Endometrial microvascular endothelial cells (primary cell): ENCODE results near the gene ADRA2B. TPM values are rescaled to one million over a fixed set of nuclear protein-coding genes. Genes with fewer than 3 reads are reported as not detected.
"Not testable (repeated sequence)": the region's sequence is repeated elsewhere in the genome, so short reads cannot be mapped to it uniquely, and the experiment has no call there.

Experiments
- in situ Hi-C: cut with HindIII; loops from 2 replicates; pipeline ENCODE4 v1.10.0; 2017; ENCODE audit warnings: low sequenced_read_pairs, low pct_unique_long_range_greater_than_20kb; ENCODE audit errors: inconsistent ontology term
- total RNA-seq: library from RNA; depleted of rRNA; stranded (reverse); fragments of >200 nt; gene quantifications from one replicate; pipeline ENCODE4 v1.2.3, GENCODE V29; 2015; ENCODE audit errors: inconsistent ontology term

Gene ADRA2B
- total RNA-seq: not detected

GRCh38 chr2:96116424-96116878 is at the start of gene ADRA2B:
Gene ADRA2B (minus strand): TSS chr2:96116571. CDS start chr2:96116149, 422 bp downstream.
- in situ Hi-C loops: no loop called here

- in situ Hi-C loops: no loop called here
These were observed 48.3 kb upstream of the ADRA2B start for GRCh38 chr2:96164459-96165184.

- in situ Hi-C loops: no loop called here
These were observed 47.5 kb upstream of the ADRA2B start for GRCh38 chr2:96163768-96164429.

GRCh38 chr2:96163415-96163767 is 47.0 kb upstream of the ADRA2B start:
- in situ Hi-C loops: no loop called here

- in situ Hi-C loops: no loop called here
These were observed 45.5 kb upstream of the ADRA2B start for GRCh38 chr2:96161898-96162297.

GRCh38 chr2:96160366-96160765 is 44.0 kb upstream of the ADRA2B start:
- in situ Hi-C loops: not testable (repeated sequence)

- in situ Hi-C loops: no loop called here
These were observed 42.9 kb upstream of the ADRA2B start for GRCh38 chr2:96159084-96159830.

- in situ Hi-C loops: no loop called here
These were observed 42.2 kb upstream of the ADRA2B start for GRCh38 chr2:96158554-96158940.

- in situ Hi-C loops: no loop called here
These were observed 41.5 kb upstream of the ADRA2B start for GRCh38 chr2:96157649-96158553.

- in situ Hi-C loops: no loop called here
These were observed 40.7 kb upstream of the ADRA2B start for GRCh38 chr2:96156926-96157648.

GRCh38 chr2:96156011-96156820 is 39.8 kb upstream of the ADRA2B start:
- in situ Hi-C loops: no loop called here

- in situ Hi-C loops: no loop called here
These were observed 38.4 kb upstream of the ADRA2B start for GRCh38 chr2:96154506-96155380.

GRCh38 chr2:96153991-96154431 is 37.6 kb upstream of the ADRA2B start:
- in situ Hi-C loops: no loop called here

GRCh38 chr2:96153291-96153713 is 36.9 kb upstream of the ADRA2B start:
- in situ Hi-C loops: no loop called here

GRCh38 chr2:96152304-96153161 is 36.2 kb upstream of the ADRA2B start:
- in situ Hi-C loops: no loop called here
